Jurkat, Clone E6-1 (cell line): ENCODE data around the gene WTIP. TPM values are rescaled to one million over a fixed set of nuclear protein-coding genes. Genes with fewer than 3 reads are reported as not detected.
"Not testable (repeated sequence)": the region's sequence is repeated elsewhere in the genome, so short reads cannot be mapped to it uniquely, and the experiment has no call there.

Source experiments
- DNase-seq: peaks from one replicate; pipeline ENCODE4 v3.0.0-alpha.2; 2011; ENCODE audit warnings: low read depth, low spot score
- H3K4me3 ChIP-seq: 2 replicates; pipeline ENCODE4 v1.5.1; 2011; ENCODE audit warnings: mild to moderate bottlenecking, low read length, control low read depth, moderate library complexity
- polyA plus RNA-seq: library from polyadenylated mRNA; unstranded; fragments of >200 nt; gene quantifications from one replicate; pipeline ENCODE4 v1.2.1, GENCODE V29; 2012; ENCODE audit warnings: missing spikeins; ENCODE audit not compliant: insufficient read length, insufficient read depth

WTIP gene
- 0.12 TPM for polyA plus RNA-seq

DNA sequence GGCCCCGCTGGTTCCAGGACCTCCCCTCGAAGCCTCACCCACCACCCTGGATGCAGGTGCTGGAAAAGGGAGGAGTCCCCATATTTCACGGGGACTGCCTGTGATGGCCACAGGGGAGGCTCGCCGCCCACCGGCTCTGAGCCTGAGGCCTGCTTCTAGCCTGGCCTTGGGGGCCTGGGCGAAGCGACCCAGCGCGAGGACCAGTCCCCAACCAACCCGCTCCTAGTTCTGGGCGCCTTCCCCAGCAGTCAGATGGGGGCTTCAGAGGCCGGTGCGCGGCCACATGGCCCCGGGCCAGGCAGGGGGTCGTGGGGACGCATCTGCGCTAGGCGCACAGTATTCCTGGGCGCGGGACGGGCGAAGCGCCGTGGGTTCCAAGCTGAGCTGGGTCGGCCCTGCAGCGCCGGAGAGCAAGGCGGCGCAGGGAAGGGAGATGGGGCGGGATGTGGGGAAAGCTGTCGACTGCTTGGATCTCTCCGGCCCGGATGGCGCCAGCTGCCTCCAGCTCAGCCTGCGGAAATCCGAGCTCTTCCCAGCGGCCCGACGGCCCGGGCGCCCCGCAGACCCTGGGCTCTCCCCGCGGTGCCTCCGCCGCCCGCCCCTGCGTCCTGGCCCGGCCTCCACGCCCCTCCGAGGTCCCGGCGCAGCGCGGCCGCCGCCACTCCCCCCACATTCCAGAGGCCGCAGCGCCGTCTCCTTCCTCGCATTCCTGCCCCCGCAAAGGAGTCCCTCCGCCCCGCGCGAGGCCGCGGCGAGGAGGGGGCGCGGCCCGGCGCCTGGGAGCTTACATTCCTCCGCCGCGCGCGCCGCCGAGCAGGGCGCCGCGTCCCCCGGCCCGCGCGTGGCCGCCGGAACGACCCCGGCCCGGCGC lies at the start of gene WTIP:
TSS of gene WTIP (plus strand) at position 788 of the 871 bp plus-strand sequence. CDS start 217 bp downstream, outside the sequence.
- H3K4me3 ChIP-seq, result no peak within 1 kb of the TSS
- DNase-seq, result no peak

DNA sequence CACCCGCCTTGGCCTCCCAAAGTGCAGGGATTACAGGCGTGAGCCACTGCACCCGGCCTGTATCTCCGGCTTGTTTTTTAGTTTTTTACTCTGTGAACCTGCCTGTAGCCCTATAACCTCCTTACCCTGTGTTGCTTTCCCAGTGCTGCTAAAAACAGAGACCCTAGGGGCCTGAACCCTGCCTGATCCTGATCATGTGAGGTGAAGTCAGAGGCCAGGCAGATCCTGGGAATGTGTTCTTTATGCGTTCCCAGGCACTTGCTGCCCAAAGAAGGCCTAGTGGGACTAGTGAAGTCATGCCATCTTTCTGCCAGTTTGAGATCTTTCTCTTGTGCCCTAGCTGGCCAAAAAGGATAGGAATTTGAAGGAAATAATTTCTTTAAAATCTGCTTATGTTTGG lies 48.8 kb upstream of the WTIP start:
- no peak for DNase-seq
- H3K4me3 ChIP-seq, result no peak overlapping the region

DNA sequence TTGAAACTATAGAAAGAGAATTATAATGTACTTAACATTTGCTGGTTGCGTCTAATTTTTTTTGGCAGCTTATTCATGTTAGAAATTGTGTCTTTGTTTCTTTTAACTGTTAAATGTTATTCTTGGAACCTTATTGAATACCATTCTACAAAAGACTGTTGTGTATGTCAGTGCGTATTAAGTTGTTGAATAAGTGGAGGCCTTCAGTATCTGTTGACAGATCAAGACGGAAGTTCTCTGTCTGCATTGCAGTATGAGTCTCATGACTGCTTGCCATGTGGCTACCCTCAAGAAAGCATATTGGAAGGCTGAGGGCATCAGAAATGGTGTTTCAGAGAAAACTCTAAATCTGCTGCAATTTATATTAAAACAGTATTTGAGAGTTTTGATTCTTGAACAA lies 44.8 kb upstream of the WTIP start:
- H3K4me3 ChIP-seq, result no peak overlapping the region
- no peak for DNase-seq

- no peak overlapping the region for H3K4me3 ChIP-seq
- DNase-seq, result no peak
Measured at GRCh38 chr19:34448191-34448590, 33.4 kb upstream of the WTIP start.

GRCh38 chr19:34452723-34453122 lies 28.8 kb upstream of the WTIP start:
- DNase-seq, result no peak

DNA sequence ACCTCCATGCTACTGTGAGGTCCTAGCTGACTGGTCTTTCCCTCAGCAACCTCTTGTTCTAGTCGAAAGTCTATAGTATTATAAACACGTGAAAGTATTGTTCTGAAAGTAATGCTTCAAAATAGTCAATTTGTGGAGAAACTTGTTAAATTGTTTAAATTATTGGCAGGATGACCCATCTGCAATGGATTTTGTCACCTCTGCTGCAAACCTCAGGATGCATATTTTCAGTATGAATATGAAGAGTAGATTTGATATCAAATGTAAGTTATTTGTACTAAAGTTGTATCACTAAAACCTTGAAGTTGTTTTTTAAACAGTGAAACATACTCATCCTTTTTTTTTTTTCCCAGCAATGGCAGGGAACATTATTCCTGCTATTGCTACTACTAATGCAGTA lies 27.5 kb upstream of the WTIP start:
- DNase-seq, result no peak
- no peak overlapping the region for H3K4me3 ChIP-seq

More at GRCh38 chr19:34452723-34453122, 28.8 kb upstream of the WTIP start:
- H3K4me3 ChIP-seq, result no peak overlapping the region

DNA sequence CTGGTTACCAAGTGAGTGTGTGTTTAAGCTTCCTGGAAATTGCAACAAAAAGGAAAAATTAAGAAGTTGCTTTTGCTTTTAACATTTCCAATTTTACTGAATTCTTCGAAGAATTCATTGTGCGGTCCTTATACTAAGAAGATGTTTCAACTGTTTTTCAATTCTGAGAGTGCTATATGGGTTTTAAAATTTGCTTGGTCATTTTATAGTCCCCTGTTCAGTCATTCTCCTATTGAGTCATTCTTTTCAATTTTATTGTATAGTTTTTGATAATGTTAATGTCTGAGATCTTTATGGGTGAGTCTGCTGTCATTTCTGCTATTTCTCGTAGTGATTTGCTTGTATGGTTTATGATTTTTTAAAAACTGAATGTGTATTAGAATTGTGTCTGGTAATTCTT lies 26.9 kb upstream of the WTIP start:
- DNase-seq, result no peak
- H3K4me3 ChIP-seq, result no peak overlapping the region

DNA sequence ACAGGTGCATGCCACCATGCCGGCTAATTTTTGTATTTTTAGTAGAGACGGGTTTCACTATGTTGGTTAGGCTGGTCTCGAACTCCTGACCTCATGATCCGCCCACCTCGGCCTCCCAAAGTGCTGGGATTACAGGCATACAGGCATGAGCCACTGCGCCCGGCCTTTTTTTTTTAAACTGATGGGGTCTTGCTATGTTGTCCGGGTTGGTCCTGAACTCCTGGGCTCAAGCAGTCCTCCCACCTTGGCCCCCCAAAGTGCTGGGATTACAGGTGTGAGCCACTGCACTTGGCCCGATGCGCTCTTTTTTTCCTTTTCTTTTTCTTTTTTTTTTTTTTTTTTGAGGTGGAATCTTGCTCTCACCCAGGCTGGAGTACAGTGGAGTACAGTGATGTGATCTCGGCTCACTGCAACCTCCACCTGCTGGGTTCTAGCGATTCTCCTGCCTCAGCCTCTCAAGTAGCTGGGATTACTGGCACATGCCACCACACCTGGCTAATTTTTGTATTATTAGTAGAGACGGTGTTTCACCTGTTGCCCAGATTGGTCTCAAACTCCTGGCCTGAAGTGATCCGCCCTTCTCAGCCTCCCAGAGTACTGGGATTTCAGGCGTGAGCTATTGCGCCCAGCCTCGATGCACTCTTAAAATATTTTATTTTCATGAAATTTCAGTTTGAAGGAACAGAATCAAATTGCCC lies 25.6 kb upstream of the WTIP start:
- not testable (repeated sequence) for DNase-seq, H3K4me3 ChIP-seq

DNA sequence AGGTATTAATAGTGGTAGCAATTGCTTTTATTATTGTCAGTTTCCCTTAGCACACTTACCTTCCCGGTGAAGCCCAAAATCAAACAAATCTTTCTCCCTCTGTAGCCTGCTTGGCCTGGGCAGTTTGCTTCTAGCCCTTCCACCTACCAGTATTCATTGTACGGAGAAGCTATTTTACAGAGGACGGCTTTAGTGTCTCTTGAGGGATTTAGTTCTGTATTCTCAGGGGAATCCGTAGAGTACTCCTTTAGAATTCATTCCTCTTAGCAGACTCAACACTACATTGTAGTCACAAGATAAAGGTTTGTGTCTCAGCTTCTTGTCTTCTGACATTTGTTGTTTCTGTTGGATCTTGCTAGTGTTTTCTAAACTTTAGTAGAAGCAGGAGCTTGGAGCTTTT lies 24.1 kb upstream of the WTIP start:
- H3K4me3 ChIP-seq, result no peak overlapping the region
- no peak for DNase-seq

- no peak overlapping the region for H3K4me3 ChIP-seq
- no peak for DNase-seq
Measured at GRCh38 chr19:34458677-34459076, 22.9 kb upstream of the WTIP start.

- DNase-seq, result no peak
Measured at GRCh38 chr19:34459614-34460013, 21.9 kb upstream of the WTIP start.

GRCh38 chr19:34461375-34462100 lies 20.0 kb upstream of the WTIP start:
- no peak for DNase-seq
- H3K4me3 ChIP-seq, result no peak overlapping the region

More at GRCh38 chr19:34459614-34460013, 21.9 kb upstream of the WTIP start:
- H3K4me3 ChIP-seq, result no peak overlapping the region

- not testable (repeated sequence) for H3K4me3 ChIP-seq, DNase-seq
Measured at GRCh38 chr19:34464785-34465184, 16.8 kb upstream of the WTIP start.

DNA sequence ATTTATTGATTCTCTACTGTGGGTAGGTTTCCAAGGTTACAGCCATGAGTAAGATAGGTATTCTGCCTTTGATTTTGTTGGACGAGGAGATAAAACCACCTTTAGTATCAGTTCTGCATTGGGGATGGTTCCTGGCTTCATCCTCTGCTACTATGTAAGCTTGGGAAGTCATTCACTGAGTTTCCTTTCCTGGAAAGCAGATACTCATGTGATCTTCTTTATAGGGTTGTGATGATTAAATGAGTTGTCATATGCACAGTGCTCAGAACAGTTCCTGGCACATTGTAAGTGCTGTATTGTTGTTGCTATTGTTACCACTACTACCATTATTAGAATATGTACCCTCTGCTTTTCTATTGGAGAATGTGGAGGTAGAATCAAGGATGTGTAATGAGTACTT lies 13.1 kb upstream of the WTIP start:
- DNase-seq, result no peak
- H3K4me3 ChIP-seq, result no peak overlapping the region

GRCh38 chr19:34469026-34469425 lies 12.5 kb upstream of the WTIP start:
- DNase-seq, result not testable (repeated sequence)

DNA sequence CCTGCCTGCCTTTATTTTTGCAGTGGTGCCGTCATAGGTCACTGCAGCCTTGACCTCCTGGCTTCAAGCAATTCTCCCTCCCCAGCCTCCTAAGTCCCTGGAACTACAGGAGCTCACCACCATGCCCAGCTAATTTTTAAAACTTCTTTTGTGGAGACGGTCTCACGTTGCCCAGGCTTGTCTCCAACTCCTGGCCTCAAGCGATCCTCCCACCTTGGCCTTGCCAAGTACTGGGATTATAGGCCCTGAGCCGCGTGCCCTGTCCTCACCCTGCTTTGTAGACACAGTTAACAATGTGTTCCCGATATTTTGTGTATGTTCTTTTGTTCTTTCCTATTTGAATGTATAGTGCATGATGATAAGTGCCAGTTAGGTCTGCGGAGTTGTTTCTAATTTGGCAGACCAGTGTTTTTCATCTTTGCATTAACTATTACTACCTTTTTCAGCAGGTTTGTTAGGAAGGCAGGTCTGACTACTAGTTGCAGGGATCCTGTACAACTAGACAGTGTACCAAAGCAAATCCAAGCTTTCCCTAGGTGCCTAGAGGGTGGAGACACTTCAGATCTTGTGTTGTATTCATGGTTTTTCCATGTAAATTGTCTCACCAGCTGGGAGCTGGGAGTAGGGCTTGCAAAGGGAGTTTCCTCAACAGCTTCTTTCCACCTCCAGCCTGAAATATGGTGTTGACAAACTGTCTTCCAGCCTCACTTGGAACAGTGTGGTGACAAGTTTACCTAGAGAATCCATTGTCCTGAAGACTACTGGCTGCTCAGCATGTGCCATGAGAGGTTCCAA lies 9.5 kb upstream of the WTIP start:
- no peak overlapping the region for H3K4me3 ChIP-seq
- no peak for DNase-seq

More at GRCh38 chr19:34469026-34469425, 12.5 kb upstream of the WTIP start:
- not testable (repeated sequence) for H3K4me3 ChIP-seq

DNA sequence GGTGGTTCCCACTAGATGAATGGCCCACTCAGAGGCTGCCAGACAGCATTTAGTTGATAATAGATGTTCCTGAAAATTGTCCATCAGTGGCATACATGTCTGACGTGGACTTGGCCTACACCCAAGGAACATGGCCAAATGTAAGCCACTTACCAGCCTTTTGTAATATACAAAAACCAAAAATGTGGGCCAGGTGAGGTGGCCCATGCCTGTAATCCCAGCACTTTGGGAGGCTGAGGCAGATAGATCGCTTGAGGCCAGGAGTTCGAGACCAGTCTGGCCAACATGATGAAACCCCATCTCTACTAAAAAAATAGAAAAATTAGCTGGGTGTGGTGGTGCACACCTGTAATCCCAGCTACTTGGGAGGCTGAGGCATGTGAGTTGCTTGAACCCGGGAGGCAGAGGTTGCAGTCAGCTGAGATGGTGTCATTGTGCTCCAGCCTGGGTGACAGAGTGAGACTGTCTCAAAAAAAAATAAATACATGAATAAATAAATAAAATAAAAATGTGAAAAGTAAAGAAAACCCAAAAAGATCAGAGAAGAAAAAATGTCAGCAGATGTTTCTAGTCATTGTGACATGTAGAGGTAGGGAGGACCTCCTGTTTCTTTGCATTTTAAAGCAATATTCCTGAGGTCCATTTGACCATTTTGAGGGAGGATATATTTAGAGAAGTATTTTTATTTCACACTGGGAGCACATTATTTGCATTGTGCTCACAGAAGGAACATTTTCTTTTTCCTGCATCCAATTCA lies 7.1 kb upstream of the WTIP start:
- DNase-seq, result no peak
- H3K4me3 ChIP-seq, result no peak overlapping the region
